GM12801 (cell line): ENCODE results near the gene CACNA1C.

Experiments
- CTCF ChIP-seq: IDR thresholded peaks from one replicate; pipeline ENCODE4 v1.5.1; 2011; ENCODE audit warnings: control low read depth; ENCODE audit not compliant: insufficient read length; ENCODE audit errors: extremely low read depth

CACNA1C gene

GRCh38 chr12:2198542-2198941 lies 145.8 kb downstream of the CACNA1C start:
- no peak for TF ChIP-seq CTCF

- no peak for TF ChIP-seq CTCF
Measured at GRCh38 chr12:2205996-2206395, 153.2 kb downstream of the CACNA1C start.

GRCh38 chr12:2208837-2209635 lies 156.2 kb downstream of the CACNA1C start:
- no peak for TF ChIP-seq CTCF

GRCh38 chr12:2211119-2211518 lies 158.3 kb downstream of the CACNA1C start:
- no peak for TF ChIP-seq CTCF

- no peak for TF ChIP-seq CTCF
Measured at GRCh38 chr12:2212537-2212936, 159.8 kb downstream of the CACNA1C start.

GRCh38 chr12:2212971-2213869 lies 160.4 kb downstream of the CACNA1C start:
- TF ChIP-seq CTCF: no peak

- no peak for TF ChIP-seq CTCF
Measured at GRCh38 chr12:2214411-2214810, 161.6 kb downstream of the CACNA1C start.
